IPS-18c (cell line): ENCODE results near the gene ZNF236.
"Not testable (repeated sequence)": the region's sequence is repeated elsewhere in the genome, so short reads cannot be mapped to it uniquely, and the experiment has no call there.

Source experiments
- H3K4me3 ChIP-seq: 2 replicates; pipeline ENCODE4 v1.7.0; 2013; ENCODE audit warnings: low read depth, mild to moderate bottlenecking, low read length, moderate library complexity; ENCODE audit not compliant: insufficient read depth
- H3K9me3 ChIP-seq: one replicate; pipeline ENCODE4 v1.6.1; 2013; ENCODE audit warnings: mild to moderate bottlenecking, low read length, moderate library complexity; ENCODE audit not compliant: control insufficient read depth, insufficient read depth

Gene ZNF236

GRCh38 chr18:76951456-76952247 lies 129.3 kb downstream of the ZNF236 start:
- H3K9me3 ChIP-seq: no peaks in the 10 kb centered on the region
- H3K4me3 ChIP-seq: no peak overlapping the region

- no peak overlapping the region for H3K4me3 ChIP-seq
- no peaks in the 10 kb centered on the region for H3K9me3 ChIP-seq
These were observed 130.4 kb downstream of the ZNF236 start for GRCh38 chr18:76952747-76953146.

GRCh38 chr18:76953156-76953555 lies 130.8 kb downstream of the ZNF236 start:
- Histone ChIP-seq H3K9me3 (no peaks in the 10 kb centered on the region), H3K4me3 (no peak overlapping the region)

GRCh38 chr18:76953583-76954233 lies 131.4 kb downstream of the ZNF236 start:
- Histone ChIP-seq H3K4me3 (no peak overlapping the region), H3K9me3 (no peaks in the 10 kb centered on the region)

- no peak overlapping the region for H3K4me3 ChIP-seq
- H3K9me3 ChIP-seq: no peaks in the 10 kb centered on the region
These were observed 133.3 kb downstream of the ZNF236 start for GRCh38 chr18:76955524-76956170.

GRCh38 chr18:76956648-76957047 lies 134.3 kb downstream of the ZNF236 start:
- no peak overlapping the region for H3K4me3 ChIP-seq
- no peaks in the 10 kb centered on the region for H3K9me3 ChIP-seq

GRCh38 chr18:76957384-76958355 lies 135.3 kb downstream of the ZNF236 start:
- Histone ChIP-seq H3K9me3 (no peaks in the 10 kb centered on the region), H3K4me3 (no peak overlapping the region)

- H3K4me3 ChIP-seq: no peak overlapping the region
- no peaks in the 10 kb centered on the region for H3K9me3 ChIP-seq
These were observed 136.5 kb downstream of the ZNF236 start for GRCh38 chr18:76958692-76959341.

GRCh38 chr18:76959605-76960004 lies 137.2 kb downstream of the ZNF236 start:
- H3K4me3 ChIP-seq: no peak overlapping the region

GRCh38 chr18:76960528-76961035 lies 138.2 kb downstream of the ZNF236 start:
- Histone ChIP-seq H3K9me3 (no peaks in the 10 kb centered on the region), H3K4me3 (no peak overlapping the region)

More at GRCh38 chr18:76959605-76960004, 137.2 kb downstream of the ZNF236 start:
- H3K9me3 ChIP-seq: no peaks in the 10 kb centered on the region

- no peaks in the 10 kb centered on the region for H3K9me3 ChIP-seq
These were observed 140.5 kb downstream of the ZNF236 start for GRCh38 chr18:76962851-76963250.

GRCh38 chr18:76963936-76964335 lies 141.6 kb downstream of the ZNF236 start:
- H3K9me3 ChIP-seq: no peaks in the 10 kb centered on the region
- H3K4me3 ChIP-seq: no peak overlapping the region

More at GRCh38 chr18:76962851-76963250, 140.5 kb downstream of the ZNF236 start:
- H3K4me3 ChIP-seq: no peak overlapping the region

- not testable (repeated sequence) for H3K4me3 ChIP-seq, H3K9me3 ChIP-seq
These were observed 143.3 kb downstream of the ZNF236 start for GRCh38 chr18:76965555-76966151.

- H3K4me3 ChIP-seq, H3K9me3 ChIP-seq: not testable (repeated sequence)
These were observed 144.9 kb downstream of the ZNF236 start for GRCh38 chr18:76967299-76967698.

GRCh38 chr18:76967721-76968472 lies 145.5 kb downstream of the ZNF236 start:
- Histone ChIP-seq H3K4me3 (no peak overlapping the region), H3K9me3 (no peaks in the 10 kb centered on the region)
